ENCODE data around the gene MED1.
A peak's percentile ranks its signal among the peaks of the same experiment; 100 is the strongest.

The MED1 gene

DNA sequence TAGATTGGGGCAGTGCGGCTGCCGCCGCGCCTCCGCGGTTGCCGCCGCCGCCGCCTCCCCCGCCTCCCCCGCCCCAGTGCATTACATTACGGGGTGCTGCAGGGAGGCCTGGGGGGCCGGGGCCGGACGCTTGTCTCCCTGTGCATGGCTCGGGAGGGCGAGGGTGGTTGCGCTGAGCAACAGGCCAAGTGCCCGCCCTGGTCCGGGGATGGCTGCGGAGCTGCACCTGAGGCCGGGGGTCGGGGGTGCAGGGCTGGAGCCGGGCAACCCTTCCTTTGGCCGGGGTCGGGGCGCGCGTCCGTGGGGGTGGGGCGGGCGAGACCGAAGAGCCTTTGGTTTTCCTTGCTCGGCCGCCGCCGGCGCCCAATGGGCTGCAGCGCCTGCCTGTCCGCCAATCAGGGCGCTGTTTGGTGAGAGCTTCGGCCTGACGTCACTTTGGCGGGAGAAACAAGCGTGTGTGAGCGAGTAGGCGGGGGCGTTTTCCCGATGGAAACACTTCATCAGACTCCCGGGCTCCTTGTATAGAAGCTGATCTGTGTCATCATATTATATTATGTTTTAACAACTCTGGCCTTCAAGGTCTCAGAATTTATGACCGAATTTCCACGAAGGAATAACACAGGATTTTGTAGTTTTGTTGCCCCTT lies 48.7 kb downstream of the MED1 start:
- peak; percentile 95 for DNase-seq (ENCODE audit: low read depth)
- TF ChIP-seq, protein P1, sequence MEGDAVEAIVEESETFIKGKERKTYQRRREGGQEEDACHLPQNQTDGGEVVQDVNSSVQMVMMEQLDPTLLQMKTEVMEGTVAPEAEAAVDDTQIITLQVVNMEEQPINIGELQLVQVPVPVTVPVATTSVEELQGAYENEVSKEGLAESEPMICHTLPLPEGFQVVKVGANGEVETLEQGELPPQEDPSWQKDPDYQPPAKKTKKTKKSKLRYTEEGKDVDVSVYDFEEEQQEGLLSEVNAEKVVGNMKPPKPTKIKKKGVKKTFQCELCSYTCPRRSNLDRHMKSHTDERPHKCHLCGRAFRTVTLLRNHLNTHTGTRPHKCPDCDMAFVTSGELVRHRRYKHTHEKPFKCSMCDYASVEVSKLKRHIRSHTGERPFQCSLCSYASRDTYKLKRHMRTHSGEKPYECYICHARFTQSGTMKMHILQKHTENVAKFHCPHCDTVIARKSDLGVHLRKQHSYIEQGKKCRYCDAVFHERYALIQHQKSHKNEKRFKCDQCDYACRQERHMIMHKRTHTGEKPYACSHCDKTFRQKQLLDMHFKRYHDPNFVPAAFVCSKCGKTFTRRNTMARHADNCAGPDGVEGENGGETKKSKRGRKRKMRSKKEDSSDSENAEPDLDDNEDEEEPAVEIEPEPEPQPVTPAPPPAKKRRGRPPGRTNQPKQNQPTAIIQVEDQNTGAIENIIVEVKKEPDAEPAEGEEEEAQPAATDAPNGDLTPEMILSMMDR (conservative IDR thresholded peaks at IDR 0.05; ENCODE audit: control insufficient read depth, insufficient read depth, low read depth, low read length): no peak
- peak overlapping the region; percentile 77 for H3K4me3 ChIP-seq (ENCODE audit: control insufficient read depth, low read depth, low read length)

DNA sequence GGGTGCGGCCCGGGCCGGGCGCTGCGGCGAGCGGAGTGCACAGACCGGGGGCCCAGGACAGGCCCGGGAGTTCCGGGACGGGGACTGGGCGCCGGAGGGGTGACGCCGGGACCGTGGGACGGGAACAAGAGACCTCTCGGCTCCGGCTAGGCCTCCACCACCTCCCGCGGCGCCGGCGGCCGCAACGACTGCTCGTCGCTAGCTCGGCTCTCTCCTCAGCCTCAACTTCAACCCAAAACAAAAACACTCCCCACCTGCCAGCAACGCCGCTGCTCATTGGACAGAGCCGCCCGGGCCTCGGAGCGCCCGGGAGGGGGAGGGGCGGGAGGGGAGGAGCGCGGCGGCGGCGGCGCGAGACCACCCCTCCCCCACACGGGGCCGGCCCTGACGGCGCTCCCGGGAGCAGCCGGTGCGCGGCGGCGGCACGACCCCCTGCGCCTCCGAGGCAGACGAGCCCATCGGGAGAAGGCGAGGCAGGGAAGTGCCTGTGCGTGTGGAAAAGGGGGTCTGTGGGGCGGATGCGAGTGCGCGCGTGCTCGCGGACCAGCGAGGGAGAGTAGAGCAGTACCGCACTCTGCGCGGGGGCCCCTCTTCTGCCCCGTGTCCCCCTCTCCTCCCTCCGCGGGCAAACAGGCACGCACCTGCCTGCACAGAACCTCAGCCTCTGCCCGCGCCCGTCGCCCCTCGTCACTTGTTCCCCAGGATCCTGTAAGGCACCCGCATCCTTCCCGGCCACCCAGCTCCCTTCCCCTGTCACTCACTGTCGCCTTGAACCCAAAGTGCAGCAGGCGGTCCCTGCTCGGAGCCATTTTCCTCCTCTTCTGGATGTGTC lies 49.4 kb downstream of the MED1 start, which contains the start of gene FBXL20:
Gene FBXL20 (minus strand): TSS at position 215 of the 832 bp plus-strand sequence. CDS start 224 bp downstream, outside the sequence.
- DNase-seq (ENCODE audit: low read depth): peak; percentile 84
- H3K4me3 ChIP-seq (ENCODE audit: control insufficient read depth, low read depth, low read length): peak within 1 kb of the TSS; percentile 82
- TF ChIP-seq, protein P1 (conservative IDR thresholded peaks at IDR 0.05; ENCODE audit: control insufficient read depth, insufficient read depth, low read depth, low read length): no peak

DNA sequence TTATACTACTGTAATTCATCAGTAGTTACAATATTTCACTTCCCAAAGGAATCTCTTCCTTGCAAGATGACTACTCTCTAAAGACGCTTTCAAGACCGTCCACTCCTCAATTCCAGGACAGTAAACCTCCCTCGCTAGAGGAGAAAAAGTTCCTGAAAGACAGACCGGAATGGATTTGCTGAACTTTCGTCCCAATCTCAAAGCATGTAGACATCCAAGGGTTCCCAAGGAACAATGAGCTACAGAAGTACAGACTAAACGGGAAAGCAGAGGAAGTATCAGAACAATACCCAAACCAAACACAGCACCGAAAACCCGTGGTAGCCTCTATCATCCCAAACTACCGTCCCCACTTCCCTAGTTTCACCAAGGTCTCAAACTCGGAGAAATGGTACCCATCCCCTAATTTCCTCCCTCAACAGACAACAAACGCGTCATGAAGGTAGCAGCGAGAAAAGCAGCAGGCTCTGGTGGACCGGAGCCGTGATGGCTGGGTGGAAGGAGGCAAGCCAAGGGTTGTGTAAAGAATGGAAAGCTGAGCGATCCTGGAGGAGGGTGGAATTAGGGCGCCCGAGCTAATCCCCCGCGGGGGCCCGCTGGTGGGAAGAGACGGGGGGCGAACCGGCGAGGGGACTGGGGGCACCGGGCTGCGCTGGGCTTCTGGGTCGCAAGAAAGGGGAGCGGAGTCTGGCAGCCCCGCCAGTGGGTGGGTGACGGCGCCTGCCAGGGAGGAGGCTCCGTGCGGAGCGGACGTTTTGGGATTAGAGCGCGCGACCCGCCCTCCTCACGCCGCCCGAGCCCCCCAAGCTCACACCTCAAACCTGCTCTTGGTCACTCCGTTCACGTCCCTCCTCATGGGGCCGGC lies 50.3 kb downstream of the MED1 start:
- no peak for DNase-seq (ENCODE audit: low read depth)
- peak overlapping the region; percentile 82 for H3K4me3 ChIP-seq (ENCODE audit: control insufficient read depth, low read depth, low read length)
- TF ChIP-seq, protein P1 (conservative IDR thresholded peaks at IDR 0.05; ENCODE audit: control insufficient read depth, insufficient read depth, low read depth, low read length): no peak

DNA sequence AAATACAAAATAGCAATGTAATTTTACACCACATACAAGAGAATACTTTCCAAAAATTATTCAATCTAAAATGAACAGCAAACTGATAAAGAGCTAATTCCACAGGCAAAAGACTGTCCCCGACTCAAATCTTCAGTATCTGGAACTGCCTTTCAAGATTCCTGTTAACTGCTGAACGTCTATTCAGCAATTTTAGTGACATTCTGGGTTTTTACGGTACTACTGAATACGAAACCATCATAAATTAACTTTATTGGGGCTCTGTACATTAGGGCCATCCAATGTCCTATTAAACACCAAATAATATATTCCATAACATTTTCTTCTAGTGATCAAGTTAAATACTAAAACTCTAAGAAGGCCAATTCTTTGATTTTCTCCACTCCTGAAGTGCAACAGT lies 51.3 kb downstream of the MED1 start:
- peak overlapping the region; percentile 82 for H3K4me3 ChIP-seq (ENCODE audit: control insufficient read depth, low read depth, low read length)
- DNase-seq (ENCODE audit: low read depth): no peak
- TF ChIP-seq, protein P1 (conservative IDR thresholded peaks at IDR 0.05; ENCODE audit: control insufficient read depth, insufficient read depth, low read depth, low read length): no peak

DNA sequence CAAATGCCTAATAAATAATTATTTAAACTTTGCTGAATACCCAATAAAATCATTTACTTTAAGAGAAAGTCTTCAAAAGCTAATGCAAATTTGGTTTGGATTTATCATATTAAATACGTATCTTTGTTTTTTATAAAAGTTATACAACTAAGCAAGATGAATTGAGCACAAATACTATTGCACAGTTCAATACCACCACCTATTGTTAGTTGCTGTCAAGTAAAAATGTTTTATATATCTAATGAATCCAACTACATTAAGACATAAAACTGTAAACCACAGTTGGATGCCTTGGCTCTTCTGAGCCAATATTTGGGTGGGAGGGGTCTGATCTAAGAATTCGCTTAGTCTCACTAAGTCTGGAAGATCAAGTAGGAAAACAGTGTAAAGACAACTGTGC lies 57.3 kb downstream of the MED1 start:
- peak; percentile 30 for DNase-seq (ENCODE audit: low read depth)
- TF ChIP-seq, protein P1 (conservative IDR thresholded peaks at IDR 0.05; ENCODE audit: control insufficient read depth, insufficient read depth, low read depth, low read length): no peak
- no peak overlapping the region for H3K4me3 ChIP-seq (ENCODE audit: control insufficient read depth, low read depth, low read length)

DNA sequence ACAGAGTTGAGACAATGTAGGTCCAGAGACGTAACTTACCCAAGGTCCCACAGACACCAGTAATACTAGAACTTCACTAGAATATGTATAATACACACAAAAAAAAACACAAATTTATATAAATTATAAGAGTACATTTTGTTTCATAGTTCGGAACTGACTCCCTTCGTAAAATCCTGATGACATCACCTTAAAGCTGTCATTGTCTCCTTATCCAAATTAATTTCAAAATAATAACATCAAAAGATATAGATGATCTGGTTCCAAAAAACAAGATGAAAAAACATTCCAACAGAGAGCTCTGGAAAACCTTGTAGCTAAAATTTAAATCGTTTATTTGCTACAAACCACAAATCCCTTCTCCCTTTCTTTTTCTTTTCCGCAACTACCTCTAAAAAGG lies 59.6 kb downstream of the MED1 start:
- no peak for DNase-seq (ENCODE audit: low read depth)
- TF ChIP-seq, protein P1 (conservative IDR thresholded peaks at IDR 0.05; ENCODE audit: control insufficient read depth, insufficient read depth, low read depth, low read length): no peak
- no peak overlapping the region for H3K4me3 ChIP-seq (ENCODE audit: control insufficient read depth, low read depth, low read length)

Data from fibroblast of mammary gland (primary cell).